NCI-H2196 treated with DMSO at 0.1 percent for 48 hours (cell line): Measurements from ENCODE around the gene MFSD12.
"Not testable (repeated sequence)": the region's sequence is repeated elsewhere in the genome, so short reads cannot be mapped to it uniquely, and the experiment has no call there.

Experiments used
- DNase-seq: peaks from one replicate; lab custom pipeline; 2025; ENCODE audit not compliant: unreplicated experiment; lab: John Stamatoyannopoulos, UW

MFSD12 gene

GRCh38 chr19:3585301-3586126 lies 28.1 kb upstream of the MFSD12 start, which contains the start of gene GIPC3:
Gene GIPC3, plus strand, starts transcription at chr19:3585478. Its CDS starts 120 bp downstream, at chr19:3585598.
- DNase-seq, result no peak

- not testable (repeated sequence) for DNase-seq
Observed at GRCh38 chr19:3584036-3584802, 26.8 kb upstream of the MFSD12 start.

GRCh38 chr19:3581792-3582191 lies 24.4 kb upstream of the MFSD12 start:
- DNase-seq, result not testable (repeated sequence)

GRCh38 chr19:3580156-3580934 lies 23.0 kb upstream of the MFSD12 start:
- no peak for DNase-seq

- no peak for DNase-seq
Observed at GRCh38 chr19:3578390-3578789, 21.0 kb upstream of the MFSD12 start.

- no peak for DNase-seq
Observed at GRCh38 chr19:3577723-3578344, 20.4 kb upstream of the MFSD12 start.

- DNase-seq, result no peak
Observed at GRCh38 chr19:3576696-3577443, 19.5 kb upstream of the MFSD12 start.

GRCh38 chr19:3575949-3576673 lies 18.7 kb upstream of the MFSD12 start:
- DNase-seq, result no peak

- DNase-seq, result no peak
Observed at GRCh38 chr19:3575260-3575741, 17.9 kb upstream of the MFSD12 start.

- peak; percentile 86 for DNase-seq
Observed at GRCh38 chr19:3573858-3574637, 16.7 kb upstream of the MFSD12 start.

- no peak for DNase-seq
Observed at GRCh38 chr19:3573162-3573857, 15.9 kb upstream of the MFSD12 start.

GRCh38 chr19:3572855-3573161 lies 15.4 kb upstream of the MFSD12 start, which contains the start of gene HMG20B:
Gene HMG20B, plus strand, starts transcription at chr19:3572944. Its CDS starts 366 bp downstream, at chr19:3573310.
- DNase-seq, result no peak

GRCh38 chr19:3572132-3572854 lies 14.9 kb upstream of the MFSD12 start:
- DNase-seq, result peak; percentile 98

- no peak for DNase-seq
Observed at GRCh38 chr19:3570606-3571011, 13.2 kb upstream of the MFSD12 start.

- not testable (repeated sequence) for DNase-seq
Observed at GRCh38 chr19:3570042-3570441, 12.7 kb upstream of the MFSD12 start.

- no peak for DNase-seq
Observed at GRCh38 chr19:3565139-3565538, 7.8 kb upstream of the MFSD12 start.
